SK-N-SH treated with all-trans-retinoic acid at 6 μM for 48 hours (cell line): Measurements from ENCODE around the gene BCL2A1.
A peak's percentile ranks its signal among the peaks of the same experiment; 100 is the strongest.
"Not testable (repeated sequence)": the region's sequence is repeated elsewhere in the genome, so short reads cannot be mapped to it uniquely, and the experiment has no call there.

Experiments used
- ATAC-seq: fragments of 200-7000 bp; cut with Tn5 transposase; 3 replicates; pipeline ENCODE4 v1.9.1; 2020; ENCODE audit warnings: mild to moderate bottlenecking, moderate library complexity
- ARNTL ChIP-seq: fragments of 450-650 bp; formaldehyde crosslinking; IDR thresholded peaks from 2 replicates; pipeline ENCODE4 v1.5.0; 2020; ENCODE audit warnings: low read depth, mild to moderate bottlenecking, moderate library complexity, borderline replicate concordance
- BACH2 ChIP-seq: fragments of 250-450 bp; sonication (Bioruptor Pico); IDR thresholded peaks from 2 replicates; pipeline ENCODE4 v1.9.0; 2021; ENCODE audit warnings: mild to moderate bottlenecking, borderline replicate concordance
- CREB5 ChIP-seq: fragments of 250-450 bp; sonication (Bioruptor Pico); IDR thresholded peaks from 2 replicates; pipeline ENCODE4 v1.5.1; 2020; ENCODE audit warnings: low read depth, mild to moderate bottlenecking, moderate library complexity
- CSDC2 ChIP-seq: fragments of 250-450 bp; sonication (Bioruptor Pico); IDR thresholded peaks from 2 replicates; pipeline ENCODE4 v1.5.0; 2020; ENCODE audit warnings: mild to moderate bottlenecking, moderate library complexity
- CSRNP3 ChIP-seq: fragments of 250-450 bp; sonication (Bioruptor Pico); IDR thresholded peaks from 2 replicates; pipeline ENCODE4 v1.5.1; 2021; ENCODE audit warnings: mild to moderate bottlenecking, moderate library complexity
- ESRRG ChIP-seq: fragments of 250-450 bp; sonication (Bioruptor Pico); IDR thresholded peaks from 2 replicates; pipeline ENCODE4 v1.6.1; 2021; ENCODE audit warnings: mild to moderate bottlenecking
- GLIS3 ChIP-seq: fragments of 250-450 bp; sonication (Bioruptor Pico); IDR thresholded peaks from 2 replicates; pipeline ENCODE4 v1.5.0; 2020; ENCODE audit warnings: mild to moderate bottlenecking, moderate library complexity
- ISL1 ChIP-seq: fragments of 250-450 bp; sonication (Bioruptor Pico); IDR thresholded peaks from 2 replicates; pipeline ENCODE4 v2.1.2; 2022; ENCODE audit warnings: mild to moderate bottlenecking, moderate library complexity
- PATZ1 ChIP-seq: fragments of 250-450 bp; sonication (Bioruptor Pico); IDR thresholded peaks from 2 replicates; pipeline ENCODE4 v1.8.0; 2020; ENCODE audit warnings: mild to moderate bottlenecking, moderate library complexity, borderline replicate concordance
- POU6F1 ChIP-seq: fragments of 250-450 bp; sonication (Bioruptor Pico); IDR thresholded peaks from 2 replicates; pipeline ENCODE4 v1.8.0; 2021; ENCODE audit warnings: low read depth, mild to moderate bottlenecking, moderate library complexity, borderline replicate concordance
- PPARA ChIP-seq: fragments of 250-450 bp; sonication (Bioruptor Pico); IDR thresholded peaks from 2 replicates; pipeline ENCODE4 v1.5.0; 2020; ENCODE audit warnings: mild to moderate bottlenecking, borderline replicate concordance
- RARB ChIP-seq: fragments of 250-450 bp; sonication (Bioruptor Pico); IDR thresholded peaks from 2 replicates; pipeline ENCODE4 v1.8.0; 2021; ENCODE audit warnings: mild to moderate bottlenecking, moderate library complexity
- SNAI2 ChIP-seq: fragments of 250-450 bp; sonication (Bioruptor Pico); IDR thresholded peaks from 2 replicates; pipeline ENCODE4 v1.5.0; 2020; ENCODE audit warnings: mild to moderate bottlenecking, moderate library complexity
- TCF4 ChIP-seq: fragments of 250-450 bp; sonication (Bioruptor Pico); IDR thresholded peaks from 2 replicates; pipeline ENCODE4 v1.8.0; 2021; ENCODE audit warnings: mild to moderate bottlenecking, moderate library complexity, borderline replicate concordance
- TOX ChIP-seq: fragments of 250-450 bp; sonication (Bioruptor Pico); IDR thresholded peaks from 2 replicates; pipeline ENCODE4 v1.8.0; 2021; ENCODE audit warnings: mild to moderate bottlenecking, moderate library complexity, borderline replicate concordance
- ZC3H10 ChIP-seq: fragments of 250-450 bp; sonication (Bioruptor Pico); IDR thresholded peaks from 2 replicates; pipeline ENCODE4 v1.5.1; 2021; ENCODE audit warnings: mild to moderate bottlenecking, moderate library complexity
- ZFP3 ChIP-seq: fragments of 250-450 bp; sonication (Bioruptor Pico); IDR thresholded peaks from 2 replicates; pipeline ENCODE4 v1.5.0; 2020; ENCODE audit warnings: mild to moderate bottlenecking, moderate library complexity
- ZFP30 ChIP-seq: fragments of 450-650 bp; formaldehyde crosslinking; IDR thresholded peaks from 2 replicates; pipeline ENCODE4 v1.5.0; 2022; ENCODE audit warnings: mild to moderate bottlenecking, moderate library complexity
- ZNF565 ChIP-seq: fragments of 450-650 bp; formaldehyde crosslinking; conservative IDR thresholded peaks from 2 replicates; pipeline ENCODE4 v1.5.0; 2020; ENCODE audit warnings: low read depth, mild to moderate bottlenecking, moderate library complexity
- ZNF70 ChIP-seq: fragments of 450-650 bp; formaldehyde crosslinking; IDR thresholded peaks from 2 replicates; pipeline ENCODE4 v1.5.0; 2020; ENCODE audit warnings: mild to moderate bottlenecking, moderate library complexity
- ZNF8 ChIP-seq: fragments of 450-650 bp; formaldehyde crosslinking; IDR thresholded peaks from 2 replicates; pipeline ENCODE4 v1.5.0; 2020; ENCODE audit warnings: mild to moderate bottlenecking, moderate library complexity

BCL2A1 gene

GRCh38 chr15:80015156-80015555 lies 44.2 kb upstream of the BCL2A1 start:
- TF ChIP-seq ARNTL (CRISPR knock-in tag) (no peak), CSRNP3 (CRISPR knock-in tag) (no peak), ZNF8 (CRISPR knock-in tag) (no peak), PPARA (CRISPR knock-in tag) (no peak), PATZ1 (CRISPR knock-in tag) (no peak), ZFP30 (CRISPR knock-in tag) (no peak), ZNF565 (CRISPR knock-in tag) (no peak), GLIS3 (CRISPR knock-in tag) (no peak), BACH2 (CRISPR knock-in tag) (no peak), TOX (no peak), ISL1 (CRISPR knock-in tag) (no peak), ZNF70 (CRISPR knock-in tag) (no peak)
- no peak for ATAC-seq

GRCh38 chr15:80014186-80014585 lies 43.2 kb upstream of the BCL2A1 start:
- ATAC-seq, result not testable (repeated sequence)

- TF ChIP-seq TOX (no peak), ZNF8 (CRISPR knock-in tag) (no peak), GLIS3 (CRISPR knock-in tag) (no peak)
- TF ChIP-seq, all 23 proteins: peak for 0
- no peak for ATAC-seq
Observed at GRCh38 chr15:80012060-80012726, 41.2 kb upstream of the BCL2A1 start.

GRCh38 chr15:80011596-80011995 lies 40.6 kb upstream of the BCL2A1 start:
- TF ChIP-seq ZNF565 (CRISPR knock-in tag) (no peak), ZC3H10 (CRISPR knock-in tag) (no peak), ESRRG (CRISPR knock-in tag) (no peak), RARB (CRISPR knock-in tag) (no peak), POU6F1 (CRISPR knock-in tag) (no peak), TCF4 (CRISPR knock-in tag) (no peak), CREB5 (CRISPR knock-in tag) (no peak), ZNF70 (CRISPR knock-in tag) (no peak), TOX (no peak), GLIS3 (CRISPR knock-in tag) (no peak), ZFP3 (CRISPR knock-in tag) (no peak), CSDC2 (no peak), ZNF8 (CRISPR knock-in tag) (no peak), CSRNP3 (CRISPR knock-in tag) (no peak), SNAI2 (CRISPR knock-in tag) (no peak), BACH2 (CRISPR knock-in tag) (no peak)

GRCh38 chr15:80011041-80011523 lies 40.1 kb upstream of the BCL2A1 start:
- ATAC-seq, result peak; percentile 85

More at GRCh38 chr15:80011596-80011995, 40.6 kb upstream of the BCL2A1 start:
- no peak for ATAC-seq
